K562 (cell line): ENCODE measurements around the gene PAQR8.

ENCODE experiments used
- JUNB ChIP-seq: fragments of 450-650 bp; formaldehyde crosslinking; conservative IDR thresholded peaks from 2 replicates; pipeline ENCODE4 v1.4.0; 2020; ENCODE audit warnings: mild to moderate bottlenecking
- MAFF ChIP-seq: IDR thresholded peaks from 2 replicates; pipeline ENCODE4 v1.6.1; 2012; ENCODE audit warnings: low read length, improper control_type of control experiment
- MEF2D ChIP-seq: conservative IDR thresholded peaks from 2 replicates; pipeline ENCODE4 v1.6.1; 2016; ENCODE audit warnings: low read depth, missing genetic modification characterization, missing compliant biosample characterization
- PCBP2 ChIP-seq: fragments of 200-400 bp; formaldehyde crosslinking; IDR thresholded peaks from 2 replicates; pipeline ENCODE4 v1.6.1; 2018; ENCODE audit warnings: low read length, low read depth, mild to moderate bottlenecking, moderate library complexity; ENCODE audit not compliant: poor library complexity, severe bottlenecking
- POLR2A ChIP-seq: fragments of 450-650 bp; conservative IDR thresholded peaks from 2 replicates; pipeline ENCODE4 v1.6.1; 2016
- POLR2H ChIP-seq: IDR thresholded peaks from 2 replicates; pipeline ENCODE4 v1.6.1; 2016; ENCODE audit warnings: missing genetic modification characterization, low read depth, mild to moderate bottlenecking, control low read depth, missing compliant biosample characterization, moderate library complexity
- RAD21 ChIP-seq, 2 experiments: fragments of 250-450 bp in 1 of 2; fragments of 450-650 bp in 1 of 2; sonication (Bioruptor Pico) in 1 of 2; formaldehyde crosslinking in 1 of 2; IDR thresholded peaks in 1 of 2; conservative IDR thresholded peaks in 1 of 2; 2 replicates each; pipeline versions ENCODE4 v1.4.0 to v1.8.0; 2020 to 2022; ENCODE audit warnings: mild to moderate bottlenecking in 2 of 2, moderate library complexity in 1 of 2
- YBX1 ChIP-seq: fragments of 450-650 bp; IDR thresholded peaks from 2 replicates; pipeline ENCODE4 v1.7.1; 2016; ENCODE audit warnings: mild to moderate bottlenecking

GRCh38 chr6:52391599-52391998 lies 29.6 kb downstream of the PAQR8 start:
- no peak for TF ChIP-seq MEF2D (tag)
- TF ChIP-seq POLR2A = no peak
- no peak for TF ChIP-seq MAFF
- no peak for TF ChIP-seq PCBP2
- no peak for TF ChIP-seq POLR2H (tag)
- TF ChIP-seq JUNB = no peak
- TF ChIP-seq RAD21 (CRISPR knock-in tag; conservative IDR thresholded peaks at IDR 0.05 in 1 of 2, IDR thresholded peaks at IDR 0.05 in 1 of 2) = no peak
- no peak for TF ChIP-seq YBX1
